PC-9 (cell line): ENCODE data around the gene ANKRD44.

ENCODE experiments used
- EZH2 ChIP-seq: fragments of 200-600 bp; sonication (generic); IDR thresholded peaks from 2 replicates; pipeline ENCODE4 v1.8.0; 2017; ENCODE audit warnings: antibody characterized with exemption, low read depth
- TF ChIP-seq, protein P1 (sequence below): fragments of 200-600 bp; sonication (generic); conservative IDR thresholded peaks from 2 replicates; pipeline ENCODE4 v1.6.1; 2017; ENCODE audit warnings: mixed run types, antibody characterized with exemption, mild to moderate bottlenecking, moderate library complexity

DNA sequence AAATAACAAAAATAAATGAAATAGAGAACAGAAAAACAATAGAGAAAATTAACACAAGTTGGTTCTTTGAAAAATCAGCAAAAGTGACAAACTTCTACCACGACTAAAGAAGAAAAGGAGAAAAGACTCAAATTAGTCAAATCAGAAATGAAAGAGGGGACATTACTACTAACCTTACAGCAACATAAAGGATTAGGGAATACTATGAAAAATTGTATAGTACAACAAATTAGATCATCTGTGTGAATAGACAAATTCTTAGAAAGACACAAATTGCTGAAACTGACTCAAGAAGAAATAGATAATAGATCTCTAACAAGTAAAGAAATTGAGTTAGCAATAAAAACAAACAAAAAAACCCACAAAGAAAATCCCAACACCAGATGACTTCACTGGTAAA is 335.6 kb downstream of the ANKRD44 start:
- TF ChIP-seq, protein P1, sequence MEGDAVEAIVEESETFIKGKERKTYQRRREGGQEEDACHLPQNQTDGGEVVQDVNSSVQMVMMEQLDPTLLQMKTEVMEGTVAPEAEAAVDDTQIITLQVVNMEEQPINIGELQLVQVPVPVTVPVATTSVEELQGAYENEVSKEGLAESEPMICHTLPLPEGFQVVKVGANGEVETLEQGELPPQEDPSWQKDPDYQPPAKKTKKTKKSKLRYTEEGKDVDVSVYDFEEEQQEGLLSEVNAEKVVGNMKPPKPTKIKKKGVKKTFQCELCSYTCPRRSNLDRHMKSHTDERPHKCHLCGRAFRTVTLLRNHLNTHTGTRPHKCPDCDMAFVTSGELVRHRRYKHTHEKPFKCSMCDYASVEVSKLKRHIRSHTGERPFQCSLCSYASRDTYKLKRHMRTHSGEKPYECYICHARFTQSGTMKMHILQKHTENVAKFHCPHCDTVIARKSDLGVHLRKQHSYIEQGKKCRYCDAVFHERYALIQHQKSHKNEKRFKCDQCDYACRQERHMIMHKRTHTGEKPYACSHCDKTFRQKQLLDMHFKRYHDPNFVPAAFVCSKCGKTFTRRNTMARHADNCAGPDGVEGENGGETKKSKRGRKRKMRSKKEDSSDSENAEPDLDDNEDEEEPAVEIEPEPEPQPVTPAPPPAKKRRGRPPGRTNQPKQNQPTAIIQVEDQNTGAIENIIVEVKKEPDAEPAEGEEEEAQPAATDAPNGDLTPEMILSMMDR, result no peak
- no peak for TF ChIP-seq EZH2
